Aorta (tissue), 5 donors: ENCODE data around the gene TEC. TPM values are rescaled to one million over a fixed set of nuclear protein-coding genes. Genes with fewer than 3 reads are reported as not detected.
"Not testable (repeated sequence)": the region's sequence is repeated elsewhere in the genome, so short reads cannot be mapped to it uniquely, and the experiment has no call there.

Experiments used
- ATAC-seq: fragments of 200-7000 bp; cut with Tn5 transposase; one replicate; pipeline ENCODE4 v1.9.1; 2022; ENCODE audit warnings: moderate library complexity; ENCODE audit not compliant: low FRiP score
- DNase-seq, 2 donors: peaks; one replicate each; pipeline ENCODE4 v3.0.0-alpha.2; 2020
- H3K27ac ChIP-seq, 2 donors: one replicate each; pipeline ENCODE4 v1.5.1; 2013; ENCODE audit warnings: low read length in 2 of 2, mild to moderate bottlenecking in 2 of 2, moderate library complexity in 2 of 2, control low read depth in 1 of 2, inconsistent platforms in 1 of 2, low read depth in 1 of 2
- H3K27me3 ChIP-seq, 2 donors: one replicate each; pipeline ENCODE4 v1.6.1; 2013; ENCODE audit warnings: control low read depth in 1 of 2, low read length in 1 of 2, mild to moderate bottlenecking in 1 of 2, moderate library complexity in 1 of 2; ENCODE audit not compliant: insufficient read depth in 2 of 2, control insufficient read depth in 1 of 2
- H3K36me3 ChIP-seq, 2 donors: one replicate each; pipeline ENCODE4 v1.6.1; 2013; ENCODE audit warnings: control low read depth in 1 of 2, low read length in 1 of 2, mild to moderate bottlenecking in 1 of 2; ENCODE audit not compliant: insufficient read depth in 2 of 2, control insufficient read depth in 1 of 2
- H3K4me1 ChIP-seq, 2 donors: one replicate each; pipeline ENCODE4 v1.6.1; 2013; ENCODE audit warnings: low read length in 2 of 2, control low read depth in 1 of 2, mild to moderate bottlenecking in 1 of 2, moderate library complexity in 1 of 2; ENCODE audit not compliant: insufficient read depth in 2 of 2, control insufficient read depth in 1 of 2
- H3K4me3 ChIP-seq, 2 donors: one replicate each; pipeline ENCODE4 v1.5.1; 2013; ENCODE audit warnings: low read length in 2 of 2, control low read depth in 1 of 2, mild to moderate bottlenecking in 1 of 2
- H3K9me3 ChIP-seq: one replicate; pipeline ENCODE4 v1.6.1; 2013; ENCODE audit warnings: mild to moderate bottlenecking, low read length; ENCODE audit not compliant: control insufficient read depth
- WGBS, 2 donors: extraction: QIAGEN DNeasy Blood & Tissue Kit; methylation state at CpG; one replicate each; pipeline ENCODE4 v1.1.7; 2013; 5-methylcytosine and 5-hydroxymethylcytosine counted together
- intact Hi-C, 2 donors: fragments of 100-400 bp; cut with DNase I; formaldehyde crosslinking; loops; one replicate each; pipeline versions ENCODE4 v1.14.2 to v1.15.0; 2022
- polyA plus RNA-seq, 2 donors: library from polyadenylated mRNA; stranded (reverse); fragments of 200-250 nt; gene quantifications; one replicate each; pipeline ENCODE4 v1.2.3, GENCODE V29; 2013
- total RNA-seq, 2 donors: library from RNA; stranded (reverse); fragmentation: NEBNext Ultra II Directional; extraction: Animal tissue kit (Norgen Biotek cat#: 25700); gene quantifications; one replicate each; pipeline ENCODE4 v1.2.1, GENCODE V29; 2021
- donor health status: healthy with polysubstance abuse.
- donor health status: Bipolar disorder and iron deficiency.
- donor health status: DM: no; HTN: no; CAD: no.
- donor health status: DM: no; HTN: no; CAD: no.
- donor health status: DM: yes; HTN: yes; CAD: no.

TEC gene
- total and polyA plus RNA-seq, 4 donors, result 2.2 to 9.3 (median 4.0) TPM

- H3K4me3 ChIP-seq, result no peak overlapping the region
- no peaks in the 10 kb centered on the region for H3K36me3 ChIP-seq
- H3K27me3 ChIP-seq, result no peaks in the 10 kb centered on the region
- no peak overlapping the region for H3K27ac ChIP-seq
- H3K4me1 ChIP-seq, result peaks cover 0 to 2% of the 10 kb centered on the region in 2 donors
- WGBS, 2 donors, result 84 to 91% methylated on average over 1 of the region's 1 CpG
- ATAC-seq (no peak), DNase-seq (no peak)
- intact Hi-C loops, result no loop called here
- no peaks in the 10 kb centered on the region for H3K9me3 ChIP-seq
These were observed 77.9 kb downstream of the TEC start for GRCh38 chr4:48191758-48192157.

- Histone ChIP-seq H3K4me1 (peaks cover 0 to 2% of the 10 kb centered on the region in 2 donors), H3K36me3 (no peaks in the 10 kb centered on the region), H3K27me3 (no peaks in the 10 kb centered on the region), H3K9me3 (no peaks in the 10 kb centered on the region), H3K4me3 (no peak overlapping the region), H3K27ac (no peak overlapping the region)
- intact Hi-C loops, result no loop called here
- ATAC-seq, result no peak
- DNase-seq, result no peak
These were observed 78.8 kb downstream of the TEC start for GRCh38 chr4:48190839-48191238.

GRCh38 chr4:48189731-48190130 is 79.9 kb downstream of the TEC start:
- H3K4me1 ChIP-seq, result peaks cover 0 to 2% of the 10 kb centered on the region in 2 donors
- DNase-seq (no peak), ATAC-seq (no peak)
- WGBS, 2 donors, result 50 to 72% methylated on average over 2 of the region's 2 CpGs
- H3K4me3 ChIP-seq, result no peak overlapping the region
- intact Hi-C loops, result no loop called here
- no peaks in the 10 kb centered on the region for H3K27me3 ChIP-seq
- H3K36me3 ChIP-seq, result no peaks in the 10 kb centered on the region
- no peak overlapping the region for H3K27ac ChIP-seq
- H3K9me3 ChIP-seq, result no peaks in the 10 kb centered on the region

GRCh38 chr4:48188390-48188789 is 81.2 kb downstream of the TEC start:
- intact Hi-C loops, result no loop called here
- DNase-seq, result no peak
- ATAC-seq, result no peak
- H3K27me3 ChIP-seq, result no peaks in the 10 kb centered on the region
- no peak overlapping the region for H3K27ac ChIP-seq
- H3K9me3 ChIP-seq, result no peaks in the 10 kb centered on the region
- H3K4me1 ChIP-seq, result peaks cover 0 to 2% of the 10 kb centered on the region in 2 donors
- 96 to 98% methylated on average over 2 of the region's 2 CpGs for WGBS, 2 donors
- no peaks in the 10 kb centered on the region for H3K36me3 ChIP-seq
- no peak overlapping the region for H3K4me3 ChIP-seq

- DNase-seq (no peak), ATAC-seq (no peak)
- H3K4me1 ChIP-seq, result peaks cover 0 to 2% of the 10 kb centered on the region in 2 donors
- no peaks in the 10 kb centered on the region for H3K9me3 ChIP-seq
- H3K27ac ChIP-seq, result no peak overlapping the region
- intact Hi-C loops, result no loop called here
- 0 to 25% methylated on average over 2 of the region's 2 CpGs for WGBS, 2 donors
- H3K36me3 ChIP-seq, result no peaks in the 10 kb centered on the region
- H3K27me3 ChIP-seq, result no peaks in the 10 kb centered on the region
- H3K4me3 ChIP-seq, result no peak overlapping the region
These were observed 81.8 kb downstream of the TEC start for GRCh38 chr4:48187813-48188212.

GRCh38 chr4:48187066-48187465 is 82.6 kb downstream of the TEC start:
- WGBS, 2 donors, result 87 to 94% methylated on average over 2 to 4 of the region's 5 CpGs
- H3K9me3 ChIP-seq, intact Hi-C loops: not testable (repeated sequence)

GRCh38 chr4:48186394-48186793 is 83.2 kb downstream of the TEC start:
- H3K27me3 ChIP-seq, H3K4me3 ChIP-seq, H3K36me3 ChIP-seq, intact Hi-C loops, H3K9me3 ChIP-seq, ATAC-seq, H3K4me1 ChIP-seq, DNase-seq, H3K27ac ChIP-seq: not testable (repeated sequence)
- WGBS, 2 donors, result 96 to 97% methylated on average over 28 to 33 of the region's 33 CpGs

More at GRCh38 chr4:48187066-48187465, 82.6 kb downstream of the TEC start:
- not testable (repeated sequence) for H3K4me1 ChIP-seq, H3K27me3 ChIP-seq, DNase-seq, ATAC-seq, H3K36me3 ChIP-seq, H3K27ac ChIP-seq, H3K4me3 ChIP-seq

- ATAC-seq, result no peak
- H3K9me3 ChIP-seq, result no peaks in the 10 kb centered on the region
- no peak for DNase-seq
- H3K4me1 ChIP-seq, result peaks cover 0 to 2% of the 10 kb centered on the region in 2 donors
- 83 to 90% methylated on average over 3 of the region's 3 CpGs for WGBS, 2 donors
- no peak overlapping the region for H3K4me3 ChIP-seq
- intact Hi-C loops, result no loop called here
- H3K27ac ChIP-seq, result no peak overlapping the region
- H3K36me3 ChIP-seq, result no peaks in the 10 kb centered on the region
- no peaks in the 10 kb centered on the region for H3K27me3 ChIP-seq
These were observed 84.8 kb downstream of the TEC start for GRCh38 chr4:48184882-48185281.

- Histone ChIP-seq H3K4me1 (no peaks in the 10 kb centered on the region), H3K9me3 (no peaks in the 10 kb centered on the region), H3K27me3 (no peaks in the 10 kb centered on the region), H3K27ac (no peak overlapping the region), H3K4me3 (no peak overlapping the region), H3K36me3 (no peaks in the 10 kb centered on the region)
- ATAC-seq (no peak), DNase-seq (no peak)
- intact Hi-C loops, result no loop called here
These were observed 89.4 kb downstream of the TEC start for GRCh38 chr4:48180234-48180633.
